OCI-LY1 (cell line): Measurements from ENCODE around the gene GHITM.
A peak's percentile ranks its signal among the peaks of the same experiment; 100 is the strongest.
"Not testable (repeated sequence)": the region's sequence is repeated elsewhere in the genome, so short reads cannot be mapped to it uniquely, and the experiment has no call there.

Experiments
- H2AFZ ChIP-seq: fragments of 200-600 bp; sonication (generic), shearing (Covaris generic); 2 replicates; pipeline ENCODE4 v1.6.0; 2014; ENCODE audit warnings: antibody characterized with exemption, mild to moderate bottlenecking, low read length
- H3F3A ChIP-seq: fragments of 200-600 bp; sonication (generic), shearing (Covaris generic); 2 replicates; pipeline ENCODE4 v1.6.0; 2014; ENCODE audit warnings: mild to moderate bottlenecking, antibody characterized with exemption, low read length, moderate library complexity; ENCODE audit not compliant: insufficient read depth
- H3K27ac ChIP-seq: fragments of 200-600 bp; sonication (generic); 2 replicates; pipeline ENCODE4 v1.5.1; 2014; ENCODE audit warnings: low read length, mixed run types, mild to moderate bottlenecking, low read depth; ENCODE audit not compliant: poor library complexity, severe bottlenecking
- H3K27me3 ChIP-seq: fragments of 200-600 bp; sonication (generic); 2 replicates; pipeline ENCODE4 v1.6.0; 2014; ENCODE audit warnings: antibody characterized with exemption, mild to moderate bottlenecking, low read length, moderate library complexity; ENCODE audit not compliant: insufficient read depth
- H3K36me3 ChIP-seq: fragments of 200-600 bp; sonication (generic); 2 replicates; pipeline ENCODE4 v1.6.1; 2014; ENCODE audit warnings: mild to moderate bottlenecking, antibody characterized with exemption, low read length, moderate library complexity, mixed read lengths; ENCODE audit not compliant: insufficient read depth
- H3K4me1 ChIP-seq: fragments of 200-600 bp; sonication (generic); 2 replicates; pipeline ENCODE4 v1.5.1; 2014; ENCODE audit warnings: mild to moderate bottlenecking, low read length, moderate library complexity; ENCODE audit not compliant: insufficient read depth, severe bottlenecking
- H3K4me2 ChIP-seq: fragments of 200-600 bp; sonication (generic), shearing (Covaris generic); 2 replicates; pipeline ENCODE4 v1.6.1; 2014; ENCODE audit warnings: low read length
- H3K4me3 ChIP-seq: fragments of 200-600 bp; sonication (generic); 2 replicates; pipeline ENCODE4 v1.5.1; 2014; ENCODE audit warnings: low read length, low read depth, mild to moderate bottlenecking, mixed read lengths; ENCODE audit not compliant: poor library complexity, severe bottlenecking
- H3K79me2 ChIP-seq: fragments of 200-600 bp; shearing (Covaris generic); 2 replicates; pipeline ENCODE4 v1.6.1; 2016; ENCODE audit warnings: mixed run types, low read length, mixed read lengths; ENCODE audit not compliant: insufficient read depth
- H3K9ac ChIP-seq: fragments of 200-600 bp; sonication (generic), shearing (Covaris generic); 2 replicates; pipeline ENCODE4 v1.6.1; 2014; ENCODE audit warnings: mild to moderate bottlenecking, low read length, mixed read lengths
- H3K9me2 ChIP-seq: fragments of 200-600 bp; sonication (generic), shearing (Covaris generic); 2 replicates; pipeline ENCODE4 v1.6.1; 2014; ENCODE audit warnings: low read depth, mild to moderate bottlenecking, low read length, mixed read lengths
- H3K9me3 ChIP-seq: fragments of 200-600 bp; shearing (Covaris generic); 2 replicates; pipeline ENCODE4 v1.6.1; 2014; ENCODE audit warnings: low read length, mixed read lengths
- H4K20me1 ChIP-seq: fragments of 200-600 bp; sonication (generic), shearing (Covaris generic); 2 replicates; pipeline ENCODE4 v1.6.0; 2016; ENCODE audit warnings: mild to moderate bottlenecking, low read length; ENCODE audit not compliant: insufficient read depth
- EZH2 ChIP-seq: fragments of 200-600 bp; sonication (generic), shearing (Covaris generic); IDR thresholded peaks from 2 replicates; pipeline ENCODE4 v1.8.0; 2017; ENCODE audit warnings: borderline replicate concordance, mixed run types, mild to moderate bottlenecking, antibody characterized with exemption, low read length, moderate library complexity, mixed read lengths
- TF ChIP-seq, protein P1 (sequence below): fragments of 200-600 bp; sonication (generic), shearing (Covaris generic); IDR thresholded peaks from 2 replicates; pipeline ENCODE4 v1.5.1; 2017; ENCODE audit warnings: mild to moderate bottlenecking, antibody characterized with exemption, low read length, moderate library complexity, mixed read lengths

The GHITM gene

DNA sequence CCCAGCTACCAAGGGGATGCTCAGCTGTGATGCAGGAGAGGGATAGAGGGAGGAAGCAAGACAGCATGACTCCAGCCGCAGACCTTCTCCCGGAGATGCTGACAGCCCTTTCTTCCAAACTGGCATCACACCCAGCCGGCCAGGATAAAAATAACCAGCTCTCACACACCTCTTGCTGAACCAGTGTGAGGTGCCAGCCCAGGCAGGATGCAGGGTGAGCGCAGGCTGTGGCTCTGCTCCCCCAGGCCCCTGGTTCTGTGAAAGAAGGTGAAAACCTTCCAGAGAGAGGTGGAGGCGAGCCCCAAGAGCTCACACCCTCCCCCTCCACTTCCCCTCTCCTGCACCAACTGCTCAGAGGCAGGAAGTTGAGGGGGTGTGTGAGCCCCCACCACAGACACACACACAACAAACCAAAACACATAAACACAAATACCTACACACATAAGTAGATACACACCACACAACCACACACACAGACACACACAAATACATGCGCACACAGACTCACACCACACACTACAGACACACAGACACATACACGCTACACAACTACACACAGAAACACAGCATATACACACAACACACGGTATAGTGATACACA is 38.3 kb downstream of the GHITM start:
- H3K9me3 ChIP-seq, result no peaks in the 10 kb centered on the region
- H3K9me2 ChIP-seq, result no peaks in the 10 kb centered on the region
- no peak overlapping the region for H3K4me3 ChIP-seq
- H3F3A ChIP-seq, result no peaks in the 10 kb centered on the region
- no peaks in the 10 kb centered on the region for H4K20me1 ChIP-seq
- TF ChIP-seq EZH2, result no peak
- TF ChIP-seq, protein P1, sequence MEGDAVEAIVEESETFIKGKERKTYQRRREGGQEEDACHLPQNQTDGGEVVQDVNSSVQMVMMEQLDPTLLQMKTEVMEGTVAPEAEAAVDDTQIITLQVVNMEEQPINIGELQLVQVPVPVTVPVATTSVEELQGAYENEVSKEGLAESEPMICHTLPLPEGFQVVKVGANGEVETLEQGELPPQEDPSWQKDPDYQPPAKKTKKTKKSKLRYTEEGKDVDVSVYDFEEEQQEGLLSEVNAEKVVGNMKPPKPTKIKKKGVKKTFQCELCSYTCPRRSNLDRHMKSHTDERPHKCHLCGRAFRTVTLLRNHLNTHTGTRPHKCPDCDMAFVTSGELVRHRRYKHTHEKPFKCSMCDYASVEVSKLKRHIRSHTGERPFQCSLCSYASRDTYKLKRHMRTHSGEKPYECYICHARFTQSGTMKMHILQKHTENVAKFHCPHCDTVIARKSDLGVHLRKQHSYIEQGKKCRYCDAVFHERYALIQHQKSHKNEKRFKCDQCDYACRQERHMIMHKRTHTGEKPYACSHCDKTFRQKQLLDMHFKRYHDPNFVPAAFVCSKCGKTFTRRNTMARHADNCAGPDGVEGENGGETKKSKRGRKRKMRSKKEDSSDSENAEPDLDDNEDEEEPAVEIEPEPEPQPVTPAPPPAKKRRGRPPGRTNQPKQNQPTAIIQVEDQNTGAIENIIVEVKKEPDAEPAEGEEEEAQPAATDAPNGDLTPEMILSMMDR, result no peak
- no peaks in the 10 kb centered on the region for H3K79me2 ChIP-seq
- no peaks in the 10 kb centered on the region for H3K27me3 ChIP-seq
- peak overlapping the region; percentile 17; the same call in 1 of the 2 replicates for H3K9ac ChIP-seq
- no peaks in the 10 kb centered on the region for H3K36me3 ChIP-seq
- peak overlapping the region; percentile 86 for H3K27ac ChIP-seq
- H2AFZ ChIP-seq, result no peak overlapping the region
- H3K4me1 ChIP-seq, result peaks cover 41% of the 10 kb centered on the region
- H3K4me2 ChIP-seq, result peak overlapping the region; percentile 25; the same call in 1 of the 2 replicates

DNA sequence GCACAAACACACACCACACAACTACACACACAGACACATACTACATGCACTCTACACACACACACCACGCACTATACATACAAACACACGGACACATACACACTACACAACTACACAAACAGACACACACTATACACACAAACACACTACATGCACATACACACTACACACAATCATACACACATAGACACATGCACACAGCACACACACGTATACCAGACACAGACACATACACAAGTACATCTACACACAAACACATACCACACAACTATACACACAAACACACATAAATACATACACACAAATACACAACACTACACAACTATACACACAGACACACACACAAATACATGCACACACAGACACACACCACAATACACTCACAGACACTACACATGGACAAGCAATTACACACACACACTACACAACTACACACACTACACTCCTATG is 38.9 kb downstream of the GHITM start:
- Histone ChIP-seq H3K36me3 (no peaks in the 10 kb centered on the region), H3K4me1 (peaks cover 35% of the 10 kb centered on the region), H3K4me3 (no peak overlapping the region), H3K27ac (peak overlapping the region; percentile 86), H3K9me2 (no peaks in the 10 kb centered on the region), H3K4me2 (peak overlapping the region; percentile 25; the same call in 1 of the 2 replicates), H3K79me2 (no peaks in the 10 kb centered on the region), H3K9me3 (no peaks in the 10 kb centered on the region), H4K20me1 (no peaks in the 10 kb centered on the region), H2AFZ (no peak overlapping the region), H3F3A (no peaks in the 10 kb centered on the region), H3K9ac (peak overlapping the region; percentile 17; the same call in 1 of the 2 replicates), H3K27me3 (no peaks in the 10 kb centered on the region)
- TF ChIP-seq EZH2, result no peak
- TF ChIP-seq, protein P1, result no peak

DNA sequence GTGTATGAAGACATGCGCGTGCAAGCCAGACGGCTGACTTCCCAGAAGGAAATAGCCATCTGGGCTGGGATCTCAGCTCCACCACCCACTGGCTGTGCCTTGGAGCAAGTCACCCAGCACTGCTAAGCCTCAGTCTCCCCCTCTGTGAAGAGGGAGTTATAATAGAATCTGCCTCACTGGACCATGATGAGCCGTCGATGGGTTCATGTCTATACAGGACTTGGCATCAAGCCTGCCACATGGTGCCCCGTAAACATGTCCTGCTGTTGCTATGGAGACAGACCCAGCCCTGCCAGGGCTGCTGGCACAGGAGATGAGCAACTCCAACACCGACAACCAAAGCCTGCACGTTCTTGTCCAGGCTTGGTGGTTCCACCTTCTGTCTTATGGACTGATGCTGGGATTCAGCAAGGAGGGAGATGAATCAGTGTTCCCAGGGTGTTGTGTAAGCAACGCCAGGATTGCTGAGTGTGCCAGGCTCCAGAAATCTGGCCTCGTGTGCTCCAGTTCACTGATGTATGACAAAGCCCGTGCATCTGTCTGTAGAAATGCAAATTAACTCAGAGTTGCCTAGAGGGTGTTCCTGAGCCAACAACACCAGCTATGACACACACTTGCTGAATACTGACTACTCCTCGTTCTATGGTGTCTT is 39.9 kb downstream of the GHITM start:
- Histone ChIP-seq H3K79me2 (no peaks in the 10 kb centered on the region), H3K27me3 (no peaks in the 10 kb centered on the region), H3K27ac (peak overlapping the region; percentile 86), H3K4me1 (peaks cover 35% of the 10 kb centered on the region), H3K9ac (no peak overlapping the region; the same call in 1 of the 2 replicates), H2AFZ (no peak overlapping the region), H3K4me3 (peak overlapping the region; percentile 41), H3K36me3 (no peaks in the 10 kb centered on the region), H4K20me1 (no peaks in the 10 kb centered on the region), H3K9me2 (no peaks in the 10 kb centered on the region), H3K9me3 (no peaks in the 10 kb centered on the region), H3K4me2 (peak overlapping the region; percentile 63), H3F3A (no peaks in the 10 kb centered on the region)
- TF ChIP-seq, protein P1, result no peak
- no peak for TF ChIP-seq EZH2

DNA sequence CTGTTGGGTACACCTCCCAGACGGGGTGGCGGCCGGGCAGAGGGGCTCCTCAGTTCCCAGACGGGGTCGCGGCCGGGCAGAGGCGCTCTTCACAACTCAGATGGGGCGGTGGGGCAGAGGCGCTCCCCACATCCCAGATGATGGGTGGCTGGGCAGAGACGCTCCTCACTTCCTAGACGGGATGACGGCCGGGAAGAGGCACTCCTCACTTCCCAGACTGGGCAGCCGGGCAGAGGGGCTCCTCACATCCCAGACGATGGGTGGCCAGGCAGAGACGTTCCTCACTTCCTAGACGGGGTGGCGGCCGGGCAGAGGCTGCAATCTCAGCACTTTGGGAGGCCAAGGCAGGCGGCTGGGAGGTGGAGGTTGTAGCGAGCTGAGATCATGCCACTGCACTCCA is 41.1 kb downstream of the GHITM start:
- not testable (repeated sequence) for H3K4me3 ChIP-seq, H3K27me3 ChIP-seq, H3K36me3 ChIP-seq, H3K79me2 ChIP-seq, H3F3A ChIP-seq, H3K9me3 ChIP-seq, H3K9ac ChIP-seq, H2AFZ ChIP-seq, H4K20me1 ChIP-seq, H3K9me2 ChIP-seq, H3K27ac ChIP-seq, H3K4me2 ChIP-seq
- peaks cover 39% of the 10 kb centered on the region for H3K4me1 ChIP-seq
